Keratinocyte (primary cell): Measurements from ENCODE around the gene NECAP2. TPM values are rescaled to one million over a fixed set of nuclear protein-coding genes. Genes with fewer than 3 reads are reported as not detected.

Experiments
- DNase-seq: peaks from one replicate; pipeline ENCODE4 v3.0.0-alpha.2; 2011; ENCODE audit warnings: low read depth, missing footprints, low spot score
- FAIRE-seq: peaks from 2 replicates; lab custom pipeline; 2011; peaks lifted over from hg19 to GRCh38; lab: Jason Lieb, UNC
- H2AFZ ChIP-seq: 2 replicates; pipeline ENCODE4 v1.6.0; 2012; ENCODE audit warnings: low read length, control low read depth, inconsistent platforms; ENCODE audit not compliant: control insufficient read depth
- H3K27ac ChIP-seq: 2 replicates; pipeline ENCODE4 v1.5.1; 2011; ENCODE audit warnings: low read length; ENCODE audit not compliant: control insufficient read depth, insufficient read depth
- H3K27me3 ChIP-seq: 3 replicates; pipeline ENCODE4 v1.6.0; 2011; ENCODE audit warnings: low read length; ENCODE audit not compliant: control insufficient read depth, insufficient read depth; ENCODE audit errors: extremely low read depth
- H3K36me3 ChIP-seq, 2 experiments: 2 replicates in 1 of 2; 3 replicates in 1 of 2; pipeline ENCODE4 v1.5.1; 2011; ENCODE audit warnings: low read length in 2 of 2, mild to moderate bottlenecking in 1 of 2; ENCODE audit not compliant: control insufficient read depth in 2 of 2, insufficient read depth in 2 of 2; ENCODE audit errors: extremely low read depth in 1 of 2
- H3K4me1 ChIP-seq: 3 replicates; pipeline ENCODE4 v1.5.1; 2011; ENCODE audit warnings: low read length; ENCODE audit not compliant: control insufficient read depth, insufficient read depth; ENCODE audit errors: extremely low read depth
- H3K4me2 ChIP-seq: 3 replicates; pipeline ENCODE4 v1.6.0; 2011; ENCODE audit warnings: low read depth, low read length; ENCODE audit not compliant: control insufficient read depth, insufficient read depth; ENCODE audit errors: extremely low read depth
- H3K4me3 ChIP-seq, 3 experiments: fragments of 200-600 bp in 1 of 3; sonication (generic) in 1 of 3; 2 replicates in 2 of 3; 3 replicates in 1 of 3; pipeline ENCODE4 v1.5.1; 2011 to 2016; ENCODE audit warnings: low read length in 3 of 3, mild to moderate bottlenecking in 3 of 3, control low read depth in 2 of 3, inconsistent platforms in 1 of 3, low read depth in 1 of 3, mixed read lengths in 1 of 3, mixed run types in 1 of 3, moderate library complexity in 1 of 3; ENCODE audit not compliant: control insufficient read depth in 2 of 3, insufficient read depth in 2 of 3; ENCODE audit errors: extremely low read depth in 1 of 3
- H3K79me2 ChIP-seq: 2 replicates; pipeline ENCODE4 v1.6.0; 2012; ENCODE audit warnings: low read length; ENCODE audit not compliant: control insufficient read depth, insufficient read depth
- H3K9ac ChIP-seq: 3 replicates; pipeline ENCODE4 v1.6.0; 2011; ENCODE audit warnings: low read length; ENCODE audit not compliant: control insufficient read depth, insufficient read depth; ENCODE audit errors: extremely low read depth
- H3K9me1 ChIP-seq: 3 replicates; pipeline ENCODE4 v1.6.0; 2011; ENCODE audit warnings: low read length; ENCODE audit not compliant: control insufficient read depth, insufficient read depth; ENCODE audit errors: extremely low read depth
- H3K9me3 ChIP-seq: 2 replicates; pipeline ENCODE4 v1.5.1; 2012; ENCODE audit warnings: low read depth, low read length; ENCODE audit not compliant: control insufficient read depth
- H4K20me1 ChIP-seq: 3 replicates; pipeline ENCODE4 v1.6.0; 2011; ENCODE audit warnings: low read length; ENCODE audit not compliant: control insufficient read depth, insufficient read depth; ENCODE audit errors: extremely low read depth
- EZH2 ChIP-seq: IDR thresholded peaks from one replicate; pipeline ENCODE4 v1.6.1; 2012; ENCODE audit warnings: inconsistent platforms, mild to moderate bottlenecking, low read length, moderate library complexity
- dilution Hi-C: fragments of 300-500 bp; cut with MboI; formaldehyde crosslinking; loops from one replicate; pipeline ENCODE4 v1.7.0; 2020; ENCODE audit warnings: low sequenced_read_pairs; ENCODE audit not compliant: extremely low pct_ligation_motif_present
- polyA plus RNA-seq, 5 experiments: library from polyadenylated mRNA; depleted of rRNA in 3 of 5; stranded (reverse) in 3 of 5; stranded (forward) in 1 of 5; unstranded in 1 of 5; fragments of >200 nt; gene quantifications; 1 replicate in 1 of 5; 2 replicates in 3 of 5; 3 replicates in 1 of 5; pipeline versions ENCODE4 v1.2.1 to v1.2.3, GENCODE V29; 2011 to 2012; ENCODE audit warnings: missing spikeins in 2 of 5, low read depth in 1 of 5, low replicate concordance in 1 of 5
- TF ChIP-seq, protein P1 (sequence below), 3 experiments: IDR thresholded peaks in 1 of 3; conservative IDR thresholded peaks in 1 of 3; optimal IDR thresholded peaks in 1 of 3; 2 replicates in 2 of 3; 3 replicates in 1 of 3; pipeline versions ENCODE3 to v1.5.1; 2011; ENCODE audit warnings: low read length in 3 of 3, mild to moderate bottlenecking in 3 of 3, moderate library complexity in 2 of 3, control low read depth in 1 of 3, inconsistent platforms in 1 of 3; ENCODE audit not compliant: insufficient read depth in 2 of 3; ENCODE audit errors: extremely low read depth in 1 of 3

The NECAP2 gene
- polyA plus RNA-seq, 1 donor (not counting 4 experiments of a cell fraction or from before 2014, with no cell fraction given): 75.7 TPM

DNA sequence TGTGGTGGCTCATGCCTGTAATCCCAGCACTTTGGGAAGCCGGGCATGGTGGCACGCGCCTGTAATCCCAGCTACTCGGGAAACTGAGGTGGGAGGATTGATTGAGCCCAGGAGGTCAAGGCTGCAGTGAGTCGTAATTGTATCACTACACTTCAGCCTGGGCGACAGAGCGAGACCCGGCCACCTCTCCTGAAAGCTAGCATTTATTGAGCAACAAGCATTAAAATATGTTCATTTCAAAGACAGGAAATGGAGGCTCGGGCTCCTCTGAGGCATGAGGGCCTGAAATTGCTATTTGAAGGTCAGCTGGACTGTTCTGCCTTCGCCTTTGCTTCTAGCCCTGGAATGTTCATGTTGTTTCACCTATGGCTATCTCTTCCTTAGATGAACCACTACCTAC, 37.8 kb upstream of the NECAP2 start:
- Histone ChIP-seq H3K9me1 (peaks cover 4% of the 10 kb centered on the region), H3K4me3 (no peak overlapping the region), H3K4me2 (no peak overlapping the region), H3K4me1 (peaks cover 7% of the 10 kb centered on the region), H3K36me3 (peaks cover 11 to 17% of the 10 kb centered on the region in 2 experiments), H4K20me1 (no peaks in the 10 kb centered on the region), H3K27ac (no peak overlapping the region), H3K9ac (no peak overlapping the region), H2AFZ (no peak overlapping the region), H3K9me3 (no peaks in the 10 kb centered on the region), H3K27me3 (no peaks in the 10 kb centered on the region), H3K79me2 (no peaks in the 10 kb centered on the region)
- DNase-seq (no peak), FAIRE-seq (no peak)
- dilution Hi-C loops: no loop called here
- no peak for TF ChIP-seq EZH2
- TF ChIP-seq, protein P1, sequence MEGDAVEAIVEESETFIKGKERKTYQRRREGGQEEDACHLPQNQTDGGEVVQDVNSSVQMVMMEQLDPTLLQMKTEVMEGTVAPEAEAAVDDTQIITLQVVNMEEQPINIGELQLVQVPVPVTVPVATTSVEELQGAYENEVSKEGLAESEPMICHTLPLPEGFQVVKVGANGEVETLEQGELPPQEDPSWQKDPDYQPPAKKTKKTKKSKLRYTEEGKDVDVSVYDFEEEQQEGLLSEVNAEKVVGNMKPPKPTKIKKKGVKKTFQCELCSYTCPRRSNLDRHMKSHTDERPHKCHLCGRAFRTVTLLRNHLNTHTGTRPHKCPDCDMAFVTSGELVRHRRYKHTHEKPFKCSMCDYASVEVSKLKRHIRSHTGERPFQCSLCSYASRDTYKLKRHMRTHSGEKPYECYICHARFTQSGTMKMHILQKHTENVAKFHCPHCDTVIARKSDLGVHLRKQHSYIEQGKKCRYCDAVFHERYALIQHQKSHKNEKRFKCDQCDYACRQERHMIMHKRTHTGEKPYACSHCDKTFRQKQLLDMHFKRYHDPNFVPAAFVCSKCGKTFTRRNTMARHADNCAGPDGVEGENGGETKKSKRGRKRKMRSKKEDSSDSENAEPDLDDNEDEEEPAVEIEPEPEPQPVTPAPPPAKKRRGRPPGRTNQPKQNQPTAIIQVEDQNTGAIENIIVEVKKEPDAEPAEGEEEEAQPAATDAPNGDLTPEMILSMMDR (optimal IDR thresholded peaks at IDR 0.05 in 1 of 3, IDR thresholded peaks at IDR 0.05 in 1 of 3, conservative IDR thresholded peaks at IDR 0.05 in 1 of 3; ENCODE audit: extremely low read depth in 1 of 3, insufficient read depth in 2 of 3, low read length in 3 of 3): no peak

DNA sequence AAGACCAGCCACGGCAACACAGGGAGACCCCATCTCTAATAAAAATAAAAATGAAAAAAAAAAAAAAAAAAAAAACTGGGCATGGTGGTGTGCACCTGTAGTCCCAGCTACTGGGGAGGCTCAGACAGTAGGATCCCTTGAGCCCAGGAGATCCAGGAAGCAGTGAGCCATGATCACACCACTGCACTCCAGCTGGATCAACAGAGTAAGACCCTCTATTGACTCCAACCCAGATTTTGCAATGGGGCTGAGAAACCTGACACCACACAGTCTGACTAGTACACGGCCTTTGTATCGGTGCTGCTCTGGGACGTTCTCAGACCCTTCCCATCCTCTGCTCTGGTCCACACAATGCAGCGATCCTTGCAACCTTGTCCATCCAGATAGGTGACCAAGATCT, 35.1 kb upstream of the NECAP2 start:
- Histone ChIP-seq H3K9me1 (peaks cover 4% of the 10 kb centered on the region), H3K79me2 (no peaks in the 10 kb centered on the region), H3K36me3 (peaks cover 0 to under 1% of the 10 kb centered on the region in 2 experiments), H2AFZ (no peak overlapping the region), H3K9ac (no peak overlapping the region), H4K20me1 (no peaks in the 10 kb centered on the region), H3K4me1 (peaks cover 7% of the 10 kb centered on the region), H3K4me2 (no peak overlapping the region), H3K27ac (no peak overlapping the region), H3K9me3 (no peaks in the 10 kb centered on the region), H3K27me3 (no peaks in the 10 kb centered on the region), H3K4me3 (no peak overlapping the region)
- DNase-seq (no peak), FAIRE-seq (no peak)
- TF ChIP-seq, protein P1 (optimal IDR thresholded peaks at IDR 0.05 in 1 of 3, IDR thresholded peaks at IDR 0.05 in 1 of 3, conservative IDR thresholded peaks at IDR 0.05 in 1 of 3; ENCODE audit: extremely low read depth in 1 of 3, insufficient read depth in 2 of 3, low read length in 3 of 3): no peak
- TF ChIP-seq EZH2: no peak
- dilution Hi-C loops: no loop called here
